H9 (cell line): ENCODE measurements around the gene STARD4. TPM values are rescaled to one million over a fixed set of nuclear protein-coding genes. Genes with fewer than 3 reads are reported as not detected.

ENCODE experiments used
- DNase-seq: peaks from one replicate; pipeline ENCODE4 v3.0.0-alpha.2; 2017
- H2AFZ ChIP-seq: one replicate; pipeline ENCODE4 v1.6.1; 2013; ENCODE audit warnings: mild to moderate bottlenecking, low read length, control low read depth, moderate library complexity
- H2AK5ac ChIP-seq: 2 replicates; pipeline ENCODE4 v1.6.1; 2013; ENCODE audit warnings: low read length, control low read depth, mixed read lengths; ENCODE audit not compliant: insufficient read length
- H2BK120ac ChIP-seq: one replicate; pipeline ENCODE4 v1.6.1; 2013; ENCODE audit warnings: low read depth, mild to moderate bottlenecking, low read length, control low read depth, inconsistent platforms; ENCODE audit not compliant: poor library complexity, severe bottlenecking
- H2BK12ac ChIP-seq: 2 replicates; pipeline ENCODE4 v1.6.1; 2013; ENCODE audit warnings: low read length, control low read depth, mixed read lengths, low read depth; ENCODE audit not compliant: insufficient read length
- H2BK15ac ChIP-seq: 2 replicates; pipeline ENCODE4 v1.6.1; 2013; ENCODE audit warnings: low read depth, low read length, control low read depth
- H2BK20ac ChIP-seq: one replicate; pipeline ENCODE4 v1.6.1; 2013; ENCODE audit warnings: low read depth, mild to moderate bottlenecking, low read length, control low read depth, inconsistent platforms; ENCODE audit not compliant: poor library complexity, severe bottlenecking
- H2BK5ac ChIP-seq: 2 replicates; pipeline ENCODE4 v1.6.1; 2013; ENCODE audit warnings: low read length, control low read depth, mixed read lengths; ENCODE audit not compliant: insufficient read length
- H3K14ac ChIP-seq: 2 replicates; pipeline ENCODE4 v1.6.1; 2013; ENCODE audit warnings: low read length, control low read depth; ENCODE audit not compliant: insufficient read depth
- H3K18ac ChIP-seq: 2 replicates; pipeline ENCODE4 v1.6.1; 2013; ENCODE audit warnings: low read depth, mild to moderate bottlenecking, mixed read lengths, low read length, control low read depth; ENCODE audit not compliant: insufficient read length
- H3K23ac ChIP-seq: 2 replicates; pipeline ENCODE4 v1.6.1; 2013; ENCODE audit warnings: low read length, control low read depth, mixed read lengths, low read depth; ENCODE audit not compliant: insufficient read length
- H3K23me2 ChIP-seq: 2 replicates; pipeline ENCODE4 v1.6.1; 2013; ENCODE audit warnings: low read depth, mild to moderate bottlenecking, mixed read lengths, low read length, control low read depth; ENCODE audit not compliant: insufficient read length, poor library complexity, severe bottlenecking
- H3K27ac ChIP-seq: 2 replicates; pipeline ENCODE4 v1.5.1; 2013; ENCODE audit warnings: low read length, control low read depth, mixed read lengths, low read depth; ENCODE audit not compliant: insufficient read length
- H3K27me3 ChIP-seq: 2 replicates; pipeline ENCODE4 v1.6.1; 2013; ENCODE audit warnings: low read length, control low read depth, inconsistent platforms; ENCODE audit not compliant: insufficient read depth
- H3K4ac ChIP-seq: 2 replicates; pipeline ENCODE4 v1.6.1; 2013; ENCODE audit warnings: low read depth, mild to moderate bottlenecking, control low read depth, inconsistent platforms, low read length, moderate library complexity
- H3K4me1 ChIP-seq: 2 replicates; pipeline ENCODE4 v1.6.1; 2013; ENCODE audit warnings: low read length, control low read depth, inconsistent platforms; ENCODE audit not compliant: insufficient read depth
- H3K4me2 ChIP-seq: 2 replicates; pipeline ENCODE4 v1.6.1; 2013; ENCODE audit warnings: low read length, control low read depth, mixed read lengths; ENCODE audit not compliant: insufficient read length, insufficient read depth
- H3K56ac ChIP-seq: 2 replicates; pipeline ENCODE4 v1.6.1; 2013; ENCODE audit warnings: low read depth, mild to moderate bottlenecking, mixed read lengths, low read length, control low read depth; ENCODE audit not compliant: insufficient read length
- H3K79me1 ChIP-seq: 2 replicates; pipeline ENCODE4 v1.6.1; 2013; ENCODE audit warnings: low read depth, mild to moderate bottlenecking, moderate library complexity, low read length, control low read depth, inconsistent platforms; ENCODE audit not compliant: insufficient read depth, poor library complexity, severe bottlenecking
- H3K79me2 ChIP-seq: 2 replicates; pipeline ENCODE4 v1.6.1; 2013; ENCODE audit warnings: low read length, control low read depth, inconsistent platforms; ENCODE audit not compliant: insufficient read depth
- H3K9ac ChIP-seq: 2 replicates; pipeline ENCODE4 v1.6.1; 2013; ENCODE audit warnings: low read length, control low read depth, mixed read lengths; ENCODE audit not compliant: insufficient read length; ENCODE audit errors: extremely low read depth
- H3K9me3 ChIP-seq: one replicate; pipeline ENCODE4 v1.6.1; 2013; ENCODE audit warnings: low read depth, low read length, inconsistent platforms; ENCODE audit not compliant: control insufficient read depth
- H3T11ph ChIP-seq: one replicate; pipeline ENCODE4 v1.6.1; 2013; ENCODE audit warnings: mild to moderate bottlenecking, low read length, control low read depth, inconsistent platforms
- H4K20me1 ChIP-seq: one replicate; pipeline ENCODE4 v1.6.1; 2013; ENCODE audit not compliant: control insufficient read depth, insufficient read length, insufficient read depth
- H4K5ac ChIP-seq: 2 replicates; pipeline ENCODE4 v1.6.1; 2013; ENCODE audit warnings: low read depth, mild to moderate bottlenecking, mixed read lengths, low read length, control low read depth; ENCODE audit not compliant: insufficient read length
- H4K8ac ChIP-seq: replicated peaks from 2 replicates; pipeline ENCODE4 v1.6.1; 2013; ENCODE audit warnings: low read length, control low read depth, mixed read lengths, low read depth; ENCODE audit not compliant: insufficient read length
- H4K91ac ChIP-seq: 2 replicates; pipeline ENCODE4 v1.6.1; 2013; ENCODE audit warnings: low read depth, mild to moderate bottlenecking, moderate library complexity, mixed read lengths, low read length, control low read depth; ENCODE audit not compliant: insufficient read length
- H3K27ac Mint-ChIP-seq, 3 experiments: 2 replicates in 2 of 3; 3 replicates in 1 of 3; pipeline ENCODE4 v1.8.0; 2020 to 2021; ENCODE audit warnings: mixed read lengths in 3 of 3, mild to moderate bottlenecking in 1 of 3, moderate library complexity in 1 of 3
- H3K27me3 Mint-ChIP-seq: 2 replicates; pipeline ENCODE4 v1.8.0; 2021; ENCODE audit warnings: low read depth, mild to moderate bottlenecking, moderate library complexity, mixed read lengths
- H3K36me3 Mint-ChIP-seq, 3 experiments: 2 replicates in 2 of 3; 3 replicates in 1 of 3; pipeline ENCODE4 v1.8.0; 2020 to 2021; ENCODE audit warnings: low read depth in 3 of 3, mixed read lengths in 3 of 3; ENCODE audit not compliant: insufficient read depth in 1 of 3
- H3K4me1 Mint-ChIP-seq, 2 experiments: 2 replicates each; pipeline ENCODE4 v1.8.0; 2020; ENCODE audit warnings: mixed read lengths in 2 of 2
- H3K4me3 Mint-ChIP-seq, 2 experiments: 2 replicates in 1 of 2; 3 replicates in 1 of 2; pipeline ENCODE4 v1.8.0; 2020 to 2021; ENCODE audit warnings: mild to moderate bottlenecking in 2 of 2, mixed read lengths in 2 of 2, moderate library complexity in 1 of 2
- H3K9me3 Mint-ChIP-seq, 2 experiments: 2 replicates in 1 of 2; 3 replicates in 1 of 2; pipeline ENCODE4 v1.8.0; 2020; ENCODE audit warnings: mild to moderate bottlenecking in 2 of 2, mixed read lengths in 2 of 2, moderate library complexity in 1 of 2
- WGBS: extraction: QIAGEN DNeasy Blood & Tissue Kit; methylation state at CpG from one replicate; pipeline ENCODE4 v1.1.7; 2013; ENCODE audit warnings: missing lambda C conversion rate, low lambda C conversion rate, mixed read lengths; ENCODE audit not compliant: insufficient read length; ENCODE audit errors: extremely low coverage; 5-methylcytosine and 5-hydroxymethylcytosine counted together
- total RNA-seq: library from RNA; stranded (reverse); gene quantifications from 2 replicates; pipeline ENCODE4 v1.2.1, GENCODE V29; 2021
- TF ChIP-seq, protein P1 (sequence below): fragments of 200-600 bp; sonication (generic); conservative IDR thresholded peaks from 3 replicates; pipeline ENCODE4 v1.8.0; 2021; ENCODE audit warnings: antibody characterized with exemption, mild to moderate bottlenecking

The STARD4 gene
- total RNA-seq, 1 experiment from 2014 or later, result 28.7 TPM

DNA sequence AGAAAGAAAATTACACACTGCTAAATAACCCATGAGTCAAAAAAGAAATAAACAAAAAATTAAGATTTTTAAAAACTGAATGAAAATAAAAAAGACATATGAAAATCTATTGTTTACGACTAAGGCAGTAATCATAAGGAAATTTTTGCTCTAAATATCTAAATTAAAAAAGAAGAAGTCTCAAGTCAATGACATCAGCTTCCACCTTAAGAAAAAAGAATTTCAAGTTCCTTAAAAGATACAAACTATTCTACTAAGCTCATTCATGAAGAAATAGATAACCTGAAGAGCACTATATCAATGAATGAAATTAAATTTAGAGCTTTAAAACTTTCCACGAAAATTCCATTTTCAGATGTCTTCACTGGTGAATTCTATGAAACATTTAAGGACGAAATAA lies 15.7 kb upstream of the STARD4 start:
- H3T11ph ChIP-seq, result no peak overlapping the region
- H2BK20ac ChIP-seq, result no peak overlapping the region
- H3K4me1 ChIP-seq, result no peaks in the 10 kb centered on the region
- Mint-ChIP-seq H3K27ac (no peak overlapping the region), H3K4me1 (peaks cover 0 to 4% of the 10 kb centered on the region in 2 experiments; a peak in 2 of 4 replicates), H3K36me3 (no peaks in the 10 kb centered on the region), H3K4me3 (no peak overlapping the region), H3K27me3 (no peaks in the 10 kb centered on the region), H3K9me3 (no peaks in the 10 kb centered on the region)
- H3K4me2 ChIP-seq, result no peak overlapping the region
- no peak overlapping the region for H3K23ac ChIP-seq
- TF ChIP-seq, protein P1, sequence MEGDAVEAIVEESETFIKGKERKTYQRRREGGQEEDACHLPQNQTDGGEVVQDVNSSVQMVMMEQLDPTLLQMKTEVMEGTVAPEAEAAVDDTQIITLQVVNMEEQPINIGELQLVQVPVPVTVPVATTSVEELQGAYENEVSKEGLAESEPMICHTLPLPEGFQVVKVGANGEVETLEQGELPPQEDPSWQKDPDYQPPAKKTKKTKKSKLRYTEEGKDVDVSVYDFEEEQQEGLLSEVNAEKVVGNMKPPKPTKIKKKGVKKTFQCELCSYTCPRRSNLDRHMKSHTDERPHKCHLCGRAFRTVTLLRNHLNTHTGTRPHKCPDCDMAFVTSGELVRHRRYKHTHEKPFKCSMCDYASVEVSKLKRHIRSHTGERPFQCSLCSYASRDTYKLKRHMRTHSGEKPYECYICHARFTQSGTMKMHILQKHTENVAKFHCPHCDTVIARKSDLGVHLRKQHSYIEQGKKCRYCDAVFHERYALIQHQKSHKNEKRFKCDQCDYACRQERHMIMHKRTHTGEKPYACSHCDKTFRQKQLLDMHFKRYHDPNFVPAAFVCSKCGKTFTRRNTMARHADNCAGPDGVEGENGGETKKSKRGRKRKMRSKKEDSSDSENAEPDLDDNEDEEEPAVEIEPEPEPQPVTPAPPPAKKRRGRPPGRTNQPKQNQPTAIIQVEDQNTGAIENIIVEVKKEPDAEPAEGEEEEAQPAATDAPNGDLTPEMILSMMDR, result no peak
- H2AK5ac ChIP-seq, result no peak overlapping the region
- H3K14ac ChIP-seq, result no peak overlapping the region
- H4K91ac ChIP-seq, result no peak overlapping the region
- no peak overlapping the region for H3K18ac ChIP-seq
- H3K79me2 ChIP-seq, result no peaks in the 10 kb centered on the region
- H3K56ac ChIP-seq, result no peak overlapping the region
- no peaks in the 10 kb centered on the region for H4K20me1 ChIP-seq
- H4K8ac ChIP-seq, result no peak overlapping the region
- H2BK5ac ChIP-seq, result no peak overlapping the region
- no peaks in the 10 kb centered on the region for H3K9me3 ChIP-seq
- H2BK120ac ChIP-seq, result no peak overlapping the region
- no peak overlapping the region for H2BK12ac ChIP-seq
- no peak overlapping the region for H3K9ac ChIP-seq
- no CpG with 5 or more reads among the region's 3 CpGs for WGBS
- DNase-seq, result no peak
- H3K79me1 ChIP-seq, result no peaks in the 10 kb centered on the region
- no peaks in the 10 kb centered on the region for H3K27me3 ChIP-seq
- no peak overlapping the region for H3K4ac ChIP-seq
- H3K23me2 ChIP-seq, result no peaks in the 10 kb centered on the region
- no peak overlapping the region for H3K27ac ChIP-seq
- H2AFZ ChIP-seq, result no peak overlapping the region
- H4K5ac ChIP-seq, result no peak overlapping the region
- H2BK15ac ChIP-seq, result no peak overlapping the region
